Measurements from ENCODE around the gene TMEM97.
"Not testable (repeated sequence)": the region's sequence is repeated elsewhere in the genome, so short reads cannot be mapped to it uniquely, and the experiment has no call there.

TMEM97 gene

DNA sequence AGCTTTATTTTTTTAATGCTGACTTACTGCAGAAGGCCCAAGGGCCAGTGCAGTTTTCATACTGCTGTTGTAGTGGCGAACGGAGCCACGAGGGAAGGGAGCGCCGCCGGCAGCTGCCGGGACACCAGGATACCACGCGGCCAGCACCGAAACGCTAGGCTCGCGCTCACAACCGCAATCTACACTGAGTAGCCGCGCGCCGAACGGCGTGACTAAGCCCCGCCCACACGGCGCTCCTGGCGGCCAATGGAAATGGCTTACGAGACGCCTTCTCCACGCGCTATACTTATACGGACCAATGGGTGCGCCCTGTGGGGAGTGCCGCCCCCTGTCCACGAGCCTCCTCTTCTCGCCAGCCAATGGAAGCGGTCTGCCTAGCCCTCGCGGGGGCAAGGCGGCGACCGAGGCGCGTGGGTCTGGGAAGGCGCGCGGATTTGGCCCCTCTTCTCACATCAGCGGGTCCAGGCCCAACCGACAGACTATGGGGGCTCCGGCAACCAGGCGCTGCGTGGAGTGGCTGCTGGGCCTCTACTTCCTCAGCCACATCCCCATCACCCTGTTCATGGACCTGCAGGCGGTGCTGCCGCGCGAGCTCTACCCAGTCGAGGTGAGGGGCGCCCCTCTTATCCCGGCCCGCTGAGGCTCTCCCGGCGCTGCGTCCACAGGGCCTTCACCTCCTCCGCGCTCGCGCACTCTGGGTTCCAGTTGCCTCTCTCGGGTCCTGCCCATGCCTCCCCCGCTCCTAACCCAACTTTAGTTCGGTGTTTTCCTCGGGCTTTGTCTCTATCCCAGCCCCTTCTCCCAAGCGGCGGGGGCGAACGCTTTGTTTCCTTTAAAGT is at the start of gene TMEM97:
Gene TMEM97 (plus strand): TSS at position 442 of the 839 bp plus-strand sequence. CDS start 40 bp downstream, at position 482.
- peak; percentile 96 for DNase-seq

- no peak for DNase-seq
These were observed 48.9 kb upstream of the TMEM97 start for GRCh38 chr17:28270055-28270454.

- no peak for DNase-seq
These were observed 48.1 kb upstream of the TMEM97 start for GRCh38 chr17:28270926-28271325.

GRCh38 chr17:28271431-28271830 is 47.6 kb upstream of the TMEM97 start:
- no peak for DNase-seq

DNA sequence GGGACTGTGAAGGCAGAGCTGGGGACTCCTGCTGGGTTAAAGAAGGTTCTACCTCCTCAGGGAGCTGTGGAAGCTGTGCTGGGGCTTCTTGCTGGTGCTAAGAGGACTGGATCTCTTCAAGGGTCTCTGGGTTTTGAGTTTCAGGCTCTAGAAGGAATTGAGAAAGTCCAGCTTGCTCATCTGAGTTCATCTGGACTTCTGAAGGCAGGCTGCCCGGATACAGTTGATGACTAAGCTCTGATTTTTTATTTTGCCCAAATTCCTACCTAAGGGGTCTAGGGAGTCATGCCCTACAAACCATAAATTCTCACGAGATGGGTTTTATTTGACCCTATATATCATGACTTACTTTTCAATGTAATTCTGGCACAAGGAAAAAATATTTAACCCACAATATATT is 46.8 kb upstream of the TMEM97 start:
- DNase-seq = no peak

GRCh38 chr17:28273341-28273740 is 45.7 kb upstream of the TMEM97 start:
- DNase-seq = not testable (repeated sequence)

GRCh38 chr17:28274591-28275265 is 44.3 kb upstream of the TMEM97 start:
- DNase-seq = no peak

DNA sequence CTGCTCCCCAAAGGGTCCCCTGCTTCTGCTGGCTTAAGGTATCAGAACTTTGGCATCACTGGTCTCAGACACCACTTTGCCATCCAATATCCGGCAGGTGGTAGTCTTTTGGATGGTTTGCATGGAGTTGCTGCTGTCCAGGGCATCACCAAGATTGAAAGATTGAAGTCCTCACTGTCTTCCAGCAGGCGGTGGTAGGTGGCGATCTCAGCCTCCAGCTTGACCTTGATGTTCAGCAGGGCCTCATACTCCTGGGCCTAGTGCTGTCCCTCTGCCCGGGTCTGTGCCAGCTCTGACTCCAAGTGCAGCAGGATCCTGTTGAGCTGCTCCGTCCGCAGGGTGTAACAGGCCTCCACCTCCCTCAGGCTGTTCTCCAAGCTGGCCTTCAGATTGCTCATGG is 43.0 kb upstream of the TMEM97 start:
- no peak for DNase-seq

- peak; percentile 66 for DNase-seq
These were observed 39.6 kb upstream of the TMEM97 start for GRCh38 chr17:28279411-28279810.

DNA sequence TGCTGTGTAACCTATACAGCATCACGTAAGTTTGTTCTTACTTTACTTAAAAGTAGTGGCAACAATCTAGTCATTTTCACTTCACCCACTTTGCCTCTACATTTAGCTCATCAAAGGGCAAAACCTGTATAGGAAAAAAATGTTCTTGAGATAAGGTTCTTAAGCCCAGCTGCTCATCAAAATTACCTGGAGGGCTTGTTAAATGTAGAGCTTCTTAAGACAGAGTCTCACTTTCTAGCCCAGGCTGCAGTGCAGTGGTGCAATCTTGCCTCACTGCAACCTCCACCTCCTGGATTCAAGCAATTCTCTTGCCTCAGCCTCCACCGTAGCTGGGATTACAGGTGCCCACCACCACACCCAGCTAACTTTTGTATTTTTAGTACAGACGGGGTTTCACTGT is 38.2 kb upstream of the TMEM97 start:
- no peak for DNase-seq

DNA sequence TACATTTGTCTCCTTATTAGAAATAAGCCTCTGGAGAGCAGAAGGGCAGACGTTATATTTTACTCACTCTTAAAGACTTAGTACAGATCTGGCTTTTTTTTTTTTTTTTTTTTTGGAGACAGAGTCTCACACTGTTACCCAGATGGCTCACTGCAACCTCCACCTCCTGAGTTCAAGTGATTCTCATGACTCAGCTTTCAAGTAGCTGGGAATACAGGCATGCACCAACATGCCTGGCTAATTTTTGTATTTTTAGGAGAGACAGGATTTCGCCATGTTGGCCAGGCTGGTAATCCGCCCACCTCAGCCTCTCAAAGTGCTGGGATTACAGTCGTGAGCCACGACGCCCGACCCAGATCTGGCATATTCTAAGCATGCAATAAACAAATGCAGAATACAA is 36.4 kb upstream of the TMEM97 start:
- DNase-seq = peak; percentile 87

GRCh38 chr17:28285965-28286364 is 33.0 kb upstream of the TMEM97 start:
- DNase-seq = no peak

DNA sequence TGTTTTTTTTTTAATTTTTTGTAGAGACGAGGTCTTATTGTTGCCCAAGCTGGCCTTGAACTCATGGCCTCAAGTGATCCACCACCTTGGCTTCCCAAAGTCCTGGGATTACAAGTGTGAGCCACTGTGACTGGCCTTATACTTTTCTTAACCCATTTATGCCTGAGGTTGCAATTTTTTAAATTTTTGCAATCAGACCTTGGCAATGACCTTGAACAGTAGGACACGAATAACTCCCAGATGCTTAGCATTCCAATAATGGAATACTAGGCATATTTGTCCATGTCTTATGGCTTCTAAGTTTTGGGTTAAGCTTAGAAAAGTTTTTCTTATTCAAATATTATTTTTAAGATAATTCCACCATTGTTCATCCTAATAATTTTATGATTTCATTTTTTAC is 28.3 kb upstream of the TMEM97 start:
- peak; percentile 1 for DNase-seq

- DNase-seq = no peak
These were observed 27.1 kb upstream of the TMEM97 start for GRCh38 chr17:28291780-28292330.

DNA sequence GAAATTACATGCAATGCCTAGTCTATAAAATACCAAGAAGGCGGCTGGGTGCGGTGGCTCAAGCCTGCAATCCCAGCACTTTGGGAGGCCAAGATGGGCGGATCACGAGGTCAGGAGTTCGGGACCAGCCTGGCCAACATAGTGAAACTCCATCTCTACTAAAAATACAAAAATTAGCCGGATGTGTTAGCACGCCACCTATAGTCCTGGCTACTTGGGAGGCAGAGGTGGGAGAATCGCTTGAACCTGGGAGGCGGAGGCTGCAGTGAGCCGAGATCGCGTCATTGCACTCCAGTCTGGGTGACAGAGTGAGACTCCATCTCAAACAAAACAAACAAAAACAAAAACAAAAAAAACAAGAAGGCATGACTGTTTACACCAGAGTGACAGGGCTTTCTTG is 26.1 kb upstream of the TMEM97 start:
- DNase-seq = not testable (repeated sequence)

DNA sequence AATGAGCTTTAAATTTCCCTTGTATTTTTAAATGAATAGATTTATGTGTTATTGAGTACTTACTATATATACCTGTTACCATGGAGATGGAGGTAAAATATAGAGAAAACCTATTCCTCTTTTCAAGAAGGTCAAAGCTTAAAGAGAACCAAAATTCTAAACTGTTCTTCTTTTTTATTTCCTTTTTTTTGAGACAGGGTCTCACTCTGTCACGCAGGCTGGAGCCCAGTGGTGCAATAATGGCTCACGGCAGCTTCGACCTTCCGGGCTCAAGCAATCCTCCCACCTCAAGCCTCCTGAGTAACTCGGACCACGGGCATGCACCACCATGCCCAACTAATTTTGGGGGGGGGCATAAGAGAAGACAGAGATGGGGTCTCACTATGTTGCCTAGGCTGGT is 25.0 kb upstream of the TMEM97 start:
- DNase-seq = no peak

DNA sequence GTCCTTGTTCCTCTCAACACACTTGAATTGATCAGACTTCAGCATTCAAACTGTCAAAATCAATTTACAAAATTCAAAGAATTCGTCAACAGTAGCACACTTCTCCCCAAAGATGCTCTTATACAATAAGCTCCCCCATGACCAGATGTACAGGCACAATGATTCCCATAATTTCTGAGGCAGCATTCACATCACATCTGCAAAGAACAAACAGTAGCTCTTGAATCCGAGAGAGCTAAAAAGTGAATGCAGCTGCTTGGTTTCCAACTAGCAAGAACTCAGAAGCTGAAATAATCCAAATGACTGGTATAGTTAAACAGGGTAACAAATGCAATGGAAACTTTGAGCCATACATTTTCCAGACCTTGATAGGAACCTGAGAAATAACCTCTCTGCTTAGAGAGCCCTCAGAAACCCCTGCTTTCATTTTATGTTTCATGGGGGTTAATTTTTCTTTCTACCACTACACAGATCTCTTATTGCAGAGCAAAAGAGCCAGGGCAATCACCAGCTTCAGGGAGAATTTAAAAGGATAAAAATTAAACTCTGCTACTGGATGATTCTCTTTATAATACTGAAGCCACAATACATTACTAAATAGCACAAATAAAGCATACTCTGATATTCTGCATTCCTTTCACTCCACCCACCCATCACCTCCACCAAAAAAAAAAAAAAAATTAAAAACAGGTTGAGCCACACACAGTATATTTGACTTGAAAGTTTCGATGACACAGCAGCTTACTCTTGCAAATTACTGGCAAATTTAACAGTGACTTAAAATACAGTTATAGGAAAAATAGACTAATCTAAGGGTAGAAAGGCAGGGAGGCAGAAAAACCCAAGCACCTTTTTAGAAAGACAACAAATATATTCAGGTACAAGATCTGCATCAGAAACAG is 23.1 kb upstream of the TMEM97 start:
- DNase-seq = no peak

- DNase-seq = no peak
These were observed 20.6 kb upstream of the TMEM97 start for GRCh38 chr17:28298449-28298848.

DNA sequence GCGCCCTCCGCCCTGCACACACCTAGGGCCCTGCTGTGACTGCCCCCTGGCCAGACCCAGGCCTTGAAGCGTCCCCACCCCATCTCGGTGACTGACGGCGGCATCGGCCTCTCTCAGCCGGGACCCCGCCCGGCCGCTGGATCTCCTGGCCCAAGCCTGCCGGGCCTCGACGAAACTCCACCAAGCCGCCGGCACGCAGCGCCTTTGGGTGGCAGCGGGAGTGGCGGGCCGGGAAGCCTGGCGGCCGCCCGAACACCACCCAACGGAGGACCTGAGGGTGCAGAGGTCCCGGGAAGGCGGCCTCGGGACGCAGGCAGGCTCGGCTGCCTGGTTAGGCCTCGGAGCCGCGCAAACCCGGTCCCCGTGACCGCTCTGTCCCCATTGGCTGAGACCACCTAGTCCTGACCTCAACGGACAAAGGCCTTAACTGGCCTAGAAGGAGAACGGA is 12.0 kb upstream of the TMEM97 start:
- no peak for DNase-seq

- DNase-seq = no peak
These were observed 5.2 kb upstream of the TMEM97 start for GRCh38 chr17:28313841-28314240.

- DNase-seq = no peak
These were observed 2.9 kb upstream of the TMEM97 start for GRCh38 chr17:28315846-28316705.

Data from fibroblast of upper back skin (primary cell).